HUES64 (cell line): ENCODE measurements around the gene CMTM7.
A peak's percentile ranks its signal among the peaks of the same experiment; 100 is the strongest.

Source experiments
- H3K27ac ChIP-seq: 2 replicates; pipeline ENCODE4 v1.7.0; 2013; ENCODE audit warnings: low read depth, low read length, inconsistent platforms
- H3K27me3 ChIP-seq: 2 replicates; pipeline ENCODE4 v1.6.1; 2013; ENCODE audit warnings: mild to moderate bottlenecking, low read length; ENCODE audit not compliant: insufficient read depth
- H3K36me3 ChIP-seq: 2 replicates; pipeline ENCODE4 v1.6.1; 2013; ENCODE audit warnings: mild to moderate bottlenecking, low read length; ENCODE audit not compliant: insufficient read depth
- H3K4me1 ChIP-seq: 2 replicates; pipeline ENCODE4 v1.6.1; 2013; ENCODE audit warnings: mild to moderate bottlenecking, low read length, moderate library complexity; ENCODE audit not compliant: insufficient read depth
- H3K4me3 ChIP-seq: 2 replicates; pipeline ENCODE4 v1.5.1; 2013; ENCODE audit warnings: mild to moderate bottlenecking, low read length, moderate library complexity
- H3K9ac ChIP-seq: 2 replicates; pipeline ENCODE4 v1.6.1; 2013; ENCODE audit warnings: mild to moderate bottlenecking, low read depth, low read length
- H3K9me3 ChIP-seq: 2 replicates; pipeline ENCODE4 v1.6.1; 2013; ENCODE audit warnings: low read depth, low read length; ENCODE audit not compliant: insufficient read depth
- WGBS: fragments of 150-250, 120-280 bp; methylation state at CpG from one replicate; pipeline ENCODE4 v1.1.7; 2013; ENCODE audit warnings: missing lambda C conversion rate; 5-methylcytosine and 5-hydroxymethylcytosine counted together

Gene CMTM7

GRCh38 chr3:32443478-32443877 lies 51.8 kb downstream of the CMTM7 start:
- Histone ChIP-seq H3K27me3 (no peaks in the 10 kb centered on the region), H3K4me1 (peaks cover 10% of the 10 kb centered on the region), H3K27ac (no peak overlapping the region)

GRCh38 chr3:32447865-32448400 lies 56.3 kb downstream of the CMTM7 start:
- 67% methylated on average over 1 of the region's 1 CpG for WGBS
- H3K27me3 ChIP-seq = no peaks in the 10 kb centered on the region
- H3K9ac ChIP-seq = no peak overlapping the region
- H3K4me3 ChIP-seq = no peak overlapping the region
- H3K36me3 ChIP-seq = no peaks in the 10 kb centered on the region
- peaks cover 10% of the 10 kb centered on the region for H3K4me1 ChIP-seq
- peak overlapping the region; percentile 60 for H3K27ac ChIP-seq
- no peaks in the 10 kb centered on the region for H3K9me3 ChIP-seq

More at GRCh38 chr3:32443478-32443877, 51.8 kb downstream of the CMTM7 start:
- no peaks in the 10 kb centered on the region for H3K36me3 ChIP-seq
- no peak overlapping the region for H3K9ac ChIP-seq
- no peaks in the 10 kb centered on the region for H3K9me3 ChIP-seq
- no peak overlapping the region for H3K4me3 ChIP-seq
- 82% methylated on average over 1 of the region's 1 CpG for WGBS

- peaks cover 10% of the 10 kb centered on the region for H3K4me1 ChIP-seq
Observed at GRCh38 chr3:32448686-32449474, 57.2 kb downstream of the CMTM7 start.

GRCh38 chr3:32449691-32450090 lies 58.0 kb downstream of the CMTM7 start:
- no peaks in the 10 kb centered on the region for H3K27me3 ChIP-seq
- no peak overlapping the region for H3K4me3 ChIP-seq
- H3K9me3 ChIP-seq = no peaks in the 10 kb centered on the region
- H3K4me1 ChIP-seq = peaks cover 13% of the 10 kb centered on the region
- WGBS = 95% methylated on average over 3 of the region's 3 CpGs
- no peaks in the 10 kb centered on the region for H3K36me3 ChIP-seq
- no peak overlapping the region for H3K27ac ChIP-seq
- no peak overlapping the region for H3K9ac ChIP-seq

More at GRCh38 chr3:32448686-32449474, 57.2 kb downstream of the CMTM7 start:
- Histone ChIP-seq H3K9ac (no peak overlapping the region), H3K27me3 (no peaks in the 10 kb centered on the region), H3K27ac (no peak overlapping the region; the same call in 1 of the 2 replicates), H3K9me3 (no peaks in the 10 kb centered on the region), H3K36me3 (no peaks in the 10 kb centered on the region), H3K4me3 (no peak overlapping the region)
- 88% methylated on average over 14 of the region's 14 CpGs for WGBS

- no peaks in the 10 kb centered on the region for H3K27me3 ChIP-seq
- no peaks in the 10 kb centered on the region for H3K36me3 ChIP-seq
- peaks cover 14% of the 10 kb centered on the region for H3K4me1 ChIP-seq
- no peak overlapping the region for H3K9ac ChIP-seq
- no peaks in the 10 kb centered on the region for H3K9me3 ChIP-seq
- no peak overlapping the region for H3K4me3 ChIP-seq
- 96% methylated on average over 1 of the region's 2 CpGs for WGBS
- H3K27ac ChIP-seq = no peak overlapping the region
Observed at GRCh38 chr3:32450426-32450825, 58.8 kb downstream of the CMTM7 start.

GRCh38 chr3:32450992-32451659 lies 59.5 kb downstream of the CMTM7 start:
- WGBS = 94% methylated on average over 12 of the region's 12 CpGs
- no peak overlapping the region for H3K27ac ChIP-seq
- H3K4me3 ChIP-seq = no peak overlapping the region
- no peak overlapping the region for H3K9ac ChIP-seq
- no peaks in the 10 kb centered on the region for H3K36me3 ChIP-seq
- peaks cover 14% of the 10 kb centered on the region for H3K4me1 ChIP-seq
- no peaks in the 10 kb centered on the region for H3K27me3 ChIP-seq
- no peaks in the 10 kb centered on the region for H3K9me3 ChIP-seq

- no peaks in the 10 kb centered on the region for H3K36me3 ChIP-seq
- H3K27ac ChIP-seq = no peak overlapping the region
- no peaks in the 10 kb centered on the region for H3K9me3 ChIP-seq
- H3K4me3 ChIP-seq = no peak overlapping the region
- no peak overlapping the region for H3K9ac ChIP-seq
- H3K27me3 ChIP-seq = no peaks in the 10 kb centered on the region
- H3K4me1 ChIP-seq = peaks cover 14% of the 10 kb centered on the region
- WGBS = 94% methylated on average over 4 of the region's 4 CpGs
Observed at GRCh38 chr3:32452009-32452408, 60.4 kb downstream of the CMTM7 start.

GRCh38 chr3:32453346-32453745 lies 61.7 kb downstream of the CMTM7 start:
- Histone ChIP-seq H3K9me3 (no peaks in the 10 kb centered on the region), H3K4me1 (peaks cover 6% of the 10 kb centered on the region; the same call in 1 of the 2 replicates), H3K27me3 (no peaks in the 10 kb centered on the region), H3K9ac (no peak overlapping the region), H3K36me3 (no peaks in the 10 kb centered on the region), H3K4me3 (no peak overlapping the region), H3K27ac (no peak overlapping the region)
- WGBS = 95% methylated on average over 5 of the region's 5 CpGs

- no peak overlapping the region for H3K4me3 ChIP-seq
- no peak overlapping the region for H3K9ac ChIP-seq
- WGBS = 94% methylated on average over 6 of the region's 6 CpGs
Observed at GRCh38 chr3:32454111-32454510, 62.5 kb downstream of the CMTM7 start.

GRCh38 chr3:32454731-32455608 lies 63.3 kb downstream of the CMTM7 start:
- Histone ChIP-seq H3K4me3 (no peak overlapping the region), H3K36me3 (no peaks in the 10 kb centered on the region), H3K27ac (no peak overlapping the region), H3K4me1 (peaks cover 9% of the 10 kb centered on the region), H3K9ac (no peak overlapping the region), H3K9me3 (no peaks in the 10 kb centered on the region), H3K27me3 (no peaks in the 10 kb centered on the region)
- 93% methylated on average over 15 of the region's 15 CpGs for WGBS

More at GRCh38 chr3:32454111-32454510, 62.5 kb downstream of the CMTM7 start:
- Histone ChIP-seq H3K4me1 (peaks cover 4% of the 10 kb centered on the region; the same call in 1 of the 2 replicates), H3K36me3 (no peaks in the 10 kb centered on the region), H3K27ac (no peak overlapping the region), H3K9me3 (no peaks in the 10 kb centered on the region), H3K27me3 (no peaks in the 10 kb centered on the region)
